ENCODE measurements around the gene BTBD9. TPM values are rescaled to one million over a fixed set of nuclear protein-coding genes. Genes with fewer than 3 reads are reported as not detected.

The BTBD9 gene
- total and polyA plus RNA-seq, 2 donors (not counting 3 experiments of a cell fraction or from before 2014, with no cell fraction given) = 4.9 to 15.0 TPM

GRCh38 chr6:38555606-38556005 is 84.1 kb downstream of the BTBD9 start:
- CTCF ChIA-PET = no interaction called here
- no peak overlapping the region for H3K4me3 ChIP-seq (replicated peaks in 1 of 3; ENCODE audit: insufficient read depth in 1 of 3, low read depth in 1 of 3, low read length in 3 of 3)
- no peaks in the 10 kb centered on the region for H3K27me3 ChIP-seq (ENCODE audit: control insufficient read depth in 2 of 2, insufficient read depth in 2 of 2, low read length in 2 of 2)
- H3K9ac ChIP-seq (replicated peaks; ENCODE audit: extremely low read depth, insufficient read depth, low read length) = no peak overlapping the region
- no peaks in the 10 kb centered on the region for H3K4me1 ChIP-seq (ENCODE audit: control insufficient read depth, extremely low read depth, insufficient read depth, low read length)
- POLR2A ChIA-PET = no interaction called here
- no peak for DNase-seq (ENCODE audit: low read depth, low spot score)
- H3K36me3 ChIP-seq (ENCODE audit: control insufficient read depth in 2 of 2, extremely low read depth in 1 of 2, insufficient read depth in 2 of 2, low read length in 2 of 2) = no peaks in the 10 kb centered on the region
- H3K4me2 ChIP-seq (ENCODE audit: insufficient read depth, low read length) = no peak overlapping the region
- no peaks in the 10 kb centered on the region for H3K9me1 ChIP-seq (replicated peaks; ENCODE audit: control insufficient read depth, extremely low read depth, insufficient read depth, low read length)
- no peak for FAIRE-seq
- no peaks in the 10 kb centered on the region for H3K79me2 ChIP-seq (ENCODE audit: control insufficient read depth, insufficient read depth, low read length)
- no TSS peak for BruUV-seq (replicated peaks)
- no peak overlapping the region for H2AFZ ChIP-seq (ENCODE audit: low read depth, low read length)
- H4K20me1 ChIP-seq (replicated peaks; ENCODE audit: control insufficient read depth, extremely low read depth, insufficient read depth, low read length) = no peaks in the 10 kb centered on the region
- intact Hi-C loops (cut with micrococcal nuclease) = no loop called here
- no peaks in the 10 kb centered on the region for H3K9me3 ChIP-seq (replicated peaks; ENCODE audit: control insufficient read depth, insufficient read depth, low read length)
- TF ChIP-seq POLR2AphosphoS5 (IDR thresholded peaks at IDR 0.05; ENCODE audit: insufficient read depth, low read depth, low read length) = no peak
- TF ChIP-seq MYC (IDR thresholded peaks at IDR 0.05; ENCODE audit: low read depth, low read length) = no peak
- TF ChIP-seq JUN (IDR thresholded peaks at IDR 0.05; ENCODE audit: borderline replicate concordance, insufficient read depth, insufficient read length, low read depth) = no peak
- TF ChIP-seq EZH2 (IDR thresholded peaks at IDR 0.05; ENCODE audit: borderline replicate concordance, low read depth, low read length, severe bottlenecking) = no peak
- no peak for TF ChIP-seq CTCF (IDR thresholded peaks at IDR 0.05; ENCODE audit: extremely low read depth in 1 of 2, insufficient read depth in 1 of 2, low read depth in 1 of 2, low read length in 2 of 2)
- no peak for TF ChIP-seq FOS (IDR thresholded peaks at IDR 0.05; ENCODE audit: borderline replicate concordance, insufficient read depth, low read length)
- TF ChIP-seq POLR2A (IDR thresholded peaks at IDR 0.05; ENCODE audit: low read depth, low read length) = no peak
- dilution Hi-C loops (cut with MboI; ENCODE audit: extremely low pct_ligation_motif_present, low sequenced_read_pairs) = no loop called here
- no peak overlapping the region for H3K27ac ChIP-seq (ENCODE audit: insufficient read depth, low read depth, low read length)

All from endothelial cell of umbilical vein (primary cell).